ENCODE measurements around the gene SPTSSA. TPM values are rescaled to one million over a fixed set of nuclear protein-coding genes. Genes with fewer than 3 reads are reported as not detected.
"Not testable (repeated sequence)": the region's sequence is repeated elsewhere in the genome, so short reads cannot be mapped to it uniquely, and the experiment has no call there.

SPTSSA gene
- polyA plus RNA-seq, 10 donors = 21.6 to 33.7 (median 25.0) TPM

GRCh38 chr14:34436118-34436905 is 25.7 kb downstream of the SPTSSA start:
- no peak for DNase-seq

GRCh38 chr14:34433957-34434356 is 28.1 kb downstream of the SPTSSA start:
- no peak for DNase-seq

- DNase-seq = not testable (repeated sequence)
These were observed 34.0 kb downstream of the SPTSSA start for GRCh38 chr14:34428102-34428466.

GRCh38 chr14:34426313-34427295 is 35.4 kb downstream of the SPTSSA start:
- no peak for DNase-seq

GRCh38 chr14:34425095-34425851 is 36.8 kb downstream of the SPTSSA start:
- no peak for DNase-seq

- no peak for DNase-seq
These were observed 37.6 kb downstream of the SPTSSA start for GRCh38 chr14:34424488-34424887.

GRCh38 chr14:34423445-34423844 is 38.6 kb downstream of the SPTSSA start:
- DNase-seq = no peak

GRCh38 chr14:34420547-34421150 is 41.4 kb downstream of the SPTSSA start:
- no peak for DNase-seq

GRCh38 chr14:34409721-34410120 is 52.3 kb downstream of the SPTSSA start:
- no peak for DNase-seq

GRCh38 chr14:34407951-34408350 is 54.1 kb downstream of the SPTSSA start:
- no peak for DNase-seq

GRCh38 chr14:34404416-34404815 is 57.6 kb downstream of the SPTSSA start:
- DNase-seq = no peak

GRCh38 chr14:34403646-34404045 is 58.4 kb downstream of the SPTSSA start:
- DNase-seq = no peak

- DNase-seq = no peak
These were observed 64.0 kb downstream of the SPTSSA start for GRCh38 chr14:34398024-34398423.

- no peak for DNase-seq
These were observed 74.0 kb downstream of the SPTSSA start for GRCh38 chr14:34387974-34388516.

- no peak for DNase-seq
These were observed 75.1 kb downstream of the SPTSSA start for GRCh38 chr14:34386865-34387485.

- not testable (repeated sequence) for DNase-seq
These were observed 76.2 kb downstream of the SPTSSA start for GRCh38 chr14:34385881-34386280.

- no peak for DNase-seq
These were observed 78.2 kb downstream of the SPTSSA start for GRCh38 chr14:34383839-34384238.
